ENCODE results near the gene KLC1.
A peak's percentile ranks its signal among the peaks of the same experiment; 100 is the strongest.

Gene KLC1

GRCh38 chr14:103676881-103677675 lies 48.1 kb downstream of the KLC1 start:
- TF ChIP-seq CTCF (conservative IDR thresholded peaks at IDR 0.05; ENCODE audit: low read depth), result no peak
- ChIA-PET CTCF (no interaction called here), POLR2A (ENCODE audit: low non-redundant PET) (no interaction called here)
- H3K27ac ChIP-seq, result no peak overlapping the region
- no peak for DNase-seq (ENCODE audit: low spot score)

- TF ChIP-seq CTCF (conservative IDR thresholded peaks at IDR 0.05; ENCODE audit: low read depth), result peak; percentile 47
- no peak overlapping the region for H3K27ac ChIP-seq
- no peak for DNase-seq (ENCODE audit: low spot score)
- CTCF ChIA-PET, result interaction anchor here (0.6 to 0.9 kb wide), 2 partner anchors 15 to 106 kb away, joined by 3 to 4 read pairs; no protein-coding TSS in a partner anchor
- POLR2A ChIA-PET (ENCODE audit: low non-redundant PET), result no interaction called here
Measured at GRCh38 chr14:103679351-103679750, 50.3 kb downstream of the KLC1 start.

- ChIA-PET CTCF (interaction anchor here (0.5 to 0.6 kb wide), 2 partner anchors 11 to 705 kb away, joined by 3 to 4 read pairs; no protein-coding TSS in a partner anchor), POLR2A (ENCODE audit: low non-redundant PET) (no interaction called here)
- H3K27ac ChIP-seq, result no peak overlapping the region
- no peak for TF ChIP-seq CTCF (conservative IDR thresholded peaks at IDR 0.05; ENCODE audit: low read depth)
- DNase-seq (ENCODE audit: low spot score), result no peak
Measured at GRCh38 chr14:103680491-103681231, 51.6 kb downstream of the KLC1 start.

- ChIA-PET POLR2A (ENCODE audit: low non-redundant PET) (no interaction called here), CTCF (no interaction called here)
Measured at GRCh38 chr14:103683139-103683538, 54.1 kb downstream of the KLC1 start.

GRCh38 chr14:103684471-103684870 lies 55.5 kb downstream of the KLC1 start:
- CTCF ChIA-PET, result no interaction called here
- TF ChIP-seq CTCF (conservative IDR thresholded peaks at IDR 0.05; ENCODE audit: low read depth), result no peak

More at GRCh38 chr14:103683139-103683538, 54.1 kb downstream of the KLC1 start:
- no peak for TF ChIP-seq CTCF (conservative IDR thresholded peaks at IDR 0.05; ENCODE audit: low read depth)
- DNase-seq (ENCODE audit: low spot score), result no peak
- H3K27ac ChIP-seq, result peak overlapping the region; percentile 12; the same call in 1 of the 2 replicates

GRCh38 chr14:103684871-103685270 lies 55.9 kb downstream of the KLC1 start:
- POLR2A ChIA-PET (ENCODE audit: low non-redundant PET), result no interaction called here
- H3K27ac ChIP-seq, result no peak overlapping the region
- CTCF ChIA-PET, result no interaction called here
- no peak for DNase-seq (ENCODE audit: low spot score)
- no peak for TF ChIP-seq CTCF (conservative IDR thresholded peaks at IDR 0.05; ENCODE audit: low read depth)

More at GRCh38 chr14:103684471-103684870, 55.5 kb downstream of the KLC1 start:
- peak overlapping the region; percentile 34; the same call in 1 of the 2 replicates for H3K27ac ChIP-seq
- DNase-seq (ENCODE audit: low spot score), result no peak
- POLR2A ChIA-PET (ENCODE audit: low non-redundant PET), result no interaction called here
